GM23338 (cell line): ENCODE results near the gene UPF2.

ENCODE experiments used
- CREB1 ChIP-seq: fragments of 250-450 bp; sonication (Bioruptor Pico); IDR thresholded peaks from 2 replicates; pipeline ENCODE4 v1.5.0; 2020; ENCODE audit warnings: low read depth, mild to moderate bottlenecking, moderate library complexity
- EZH2 ChIP-seq: fragments of 200-600 bp; sonication (generic); IDR thresholded peaks from one replicate; pipeline ENCODE4 v1.8.0; 2017; ENCODE audit warnings: antibody characterized with exemption, mild to moderate bottlenecking, low read depth; ENCODE audit not compliant: unreplicated experiment
- EZH2phosphoT487 ChIP-seq: fragments of 200-600 bp; sonication (generic); IDR thresholded peaks from one replicate; pipeline ENCODE4 v1.8.1; 2018; ENCODE audit warnings: antibody characterized with exemption; ENCODE audit not compliant: unreplicated experiment
- JUNB ChIP-seq: IDR thresholded peaks from one replicate; pipeline ENCODE4 v1.6.1; 2016; ENCODE audit warnings: antibody characterized with exemption; ENCODE audit not compliant: unreplicated experiment
- NANOG ChIP-seq: IDR thresholded peaks from 2 replicates; pipeline ENCODE4 v1.6.1; 2016; ENCODE audit warnings: antibody characterized with exemption, borderline replicate concordance
- POLR2AphosphoS5 ChIP-seq: IDR thresholded peaks from 2 replicates; pipeline ENCODE4 v1.6.1; 2016; ENCODE audit warnings: antibody characterized with exemption, low read depth
- STAT1 ChIP-seq: IDR thresholded peaks from one replicate; pipeline ENCODE4 v1.6.1; 2016; ENCODE audit warnings: antibody characterized with exemption; ENCODE audit not compliant: unreplicated experiment
- ZNF114 ChIP-seq: fragments of 250-450 bp; sonication (Bioruptor Pico); IDR thresholded peaks from 2 replicates; pipeline ENCODE4 v1.5.0; 2020; ENCODE audit warnings: mild to moderate bottlenecking, moderate library complexity
- ZNF331 ChIP-seq: fragments of 250-450 bp; sonication (Bioruptor Pico); IDR thresholded peaks from 2 replicates; pipeline ENCODE4 v1.5.0; 2020; ENCODE audit warnings: low read depth, mild to moderate bottlenecking, moderate library complexity
- TF ChIP-seq, protein P1 (sequence below), 2 experiments: fragments of 200-600 bp in 1 of 2; sonication (generic) in 1 of 2; conservative IDR thresholded peaks; 2 replicates each; pipeline versions ENCODE4 v1.5.1 to v1.6.1; 2016 to 2017; ENCODE audit warnings: antibody characterized with exemption in 2 of 2, low read depth in 2 of 2, mild to moderate bottlenecking in 2 of 2, moderate library complexity in 1 of 2
- TF ChIP-seq, protein P2 (sequence below): IDR thresholded peaks from 2 replicates; pipeline ENCODE4 v1.6.1; 2016; ENCODE audit warnings: antibody characterized with exemption
- TF ChIP-seq, protein P3 (sequence below): IDR thresholded peaks from one replicate; pipeline ENCODE4 v1.6.1; 2018; ENCODE audit warnings: antibody characterized with exemption; ENCODE audit not compliant: unreplicated experiment

DNA sequence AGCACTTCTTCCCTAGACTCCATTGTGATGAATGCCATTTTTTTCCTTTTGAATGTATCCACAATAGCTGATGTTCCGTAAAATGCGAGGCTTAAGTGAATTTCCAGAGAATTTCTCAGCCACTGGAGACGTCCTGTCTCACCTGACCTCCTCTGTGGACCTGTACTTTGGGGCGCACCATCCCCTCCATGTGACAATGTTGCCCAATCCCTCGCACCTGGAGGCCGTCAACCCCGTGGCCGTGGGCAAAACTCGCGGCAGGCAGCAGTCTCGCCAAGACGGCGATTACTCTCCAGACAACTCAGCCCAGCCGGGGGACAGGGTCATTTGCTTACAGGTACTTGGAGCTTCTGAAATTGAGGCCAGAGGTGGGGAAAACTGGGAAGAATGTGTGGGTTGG lies 46.3 kb upstream of the UPF2 start:
- TF ChIP-seq EZH2 (no peak), CREB1 (no peak), POLR2AphosphoS5 (no peak), EZH2phosphoT487 (no peak), JUNB (no peak), ZNF114 (CRISPR knock-in tag) (no peak), STAT1 (no peak), NANOG (no peak), ZNF331 (no peak)
- TF ChIP-seq, protein P1, sequence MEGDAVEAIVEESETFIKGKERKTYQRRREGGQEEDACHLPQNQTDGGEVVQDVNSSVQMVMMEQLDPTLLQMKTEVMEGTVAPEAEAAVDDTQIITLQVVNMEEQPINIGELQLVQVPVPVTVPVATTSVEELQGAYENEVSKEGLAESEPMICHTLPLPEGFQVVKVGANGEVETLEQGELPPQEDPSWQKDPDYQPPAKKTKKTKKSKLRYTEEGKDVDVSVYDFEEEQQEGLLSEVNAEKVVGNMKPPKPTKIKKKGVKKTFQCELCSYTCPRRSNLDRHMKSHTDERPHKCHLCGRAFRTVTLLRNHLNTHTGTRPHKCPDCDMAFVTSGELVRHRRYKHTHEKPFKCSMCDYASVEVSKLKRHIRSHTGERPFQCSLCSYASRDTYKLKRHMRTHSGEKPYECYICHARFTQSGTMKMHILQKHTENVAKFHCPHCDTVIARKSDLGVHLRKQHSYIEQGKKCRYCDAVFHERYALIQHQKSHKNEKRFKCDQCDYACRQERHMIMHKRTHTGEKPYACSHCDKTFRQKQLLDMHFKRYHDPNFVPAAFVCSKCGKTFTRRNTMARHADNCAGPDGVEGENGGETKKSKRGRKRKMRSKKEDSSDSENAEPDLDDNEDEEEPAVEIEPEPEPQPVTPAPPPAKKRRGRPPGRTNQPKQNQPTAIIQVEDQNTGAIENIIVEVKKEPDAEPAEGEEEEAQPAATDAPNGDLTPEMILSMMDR (conservative IDR thresholded peaks at IDR 0.05; ENCODE audit: low read depth in 2 of 2) = no peak
- TF ChIP-seq, protein P2, sequence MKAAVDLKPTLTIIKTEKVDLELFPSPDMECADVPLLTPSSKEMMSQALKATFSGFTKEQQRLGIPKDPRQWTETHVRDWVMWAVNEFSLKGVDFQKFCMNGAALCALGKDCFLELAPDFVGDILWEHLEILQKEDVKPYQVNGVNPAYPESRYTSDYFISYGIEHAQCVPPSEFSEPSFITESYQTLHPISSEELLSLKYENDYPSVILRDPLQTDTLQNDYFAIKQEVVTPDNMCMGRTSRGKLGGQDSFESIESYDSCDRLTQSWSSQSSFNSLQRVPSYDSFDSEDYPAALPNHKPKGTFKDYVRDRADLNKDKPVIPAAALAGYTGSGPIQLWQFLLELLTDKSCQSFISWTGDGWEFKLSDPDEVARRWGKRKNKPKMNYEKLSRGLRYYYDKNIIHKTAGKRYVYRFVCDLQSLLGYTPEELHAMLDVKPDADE = no peak
- TF ChIP-seq, protein P3, sequence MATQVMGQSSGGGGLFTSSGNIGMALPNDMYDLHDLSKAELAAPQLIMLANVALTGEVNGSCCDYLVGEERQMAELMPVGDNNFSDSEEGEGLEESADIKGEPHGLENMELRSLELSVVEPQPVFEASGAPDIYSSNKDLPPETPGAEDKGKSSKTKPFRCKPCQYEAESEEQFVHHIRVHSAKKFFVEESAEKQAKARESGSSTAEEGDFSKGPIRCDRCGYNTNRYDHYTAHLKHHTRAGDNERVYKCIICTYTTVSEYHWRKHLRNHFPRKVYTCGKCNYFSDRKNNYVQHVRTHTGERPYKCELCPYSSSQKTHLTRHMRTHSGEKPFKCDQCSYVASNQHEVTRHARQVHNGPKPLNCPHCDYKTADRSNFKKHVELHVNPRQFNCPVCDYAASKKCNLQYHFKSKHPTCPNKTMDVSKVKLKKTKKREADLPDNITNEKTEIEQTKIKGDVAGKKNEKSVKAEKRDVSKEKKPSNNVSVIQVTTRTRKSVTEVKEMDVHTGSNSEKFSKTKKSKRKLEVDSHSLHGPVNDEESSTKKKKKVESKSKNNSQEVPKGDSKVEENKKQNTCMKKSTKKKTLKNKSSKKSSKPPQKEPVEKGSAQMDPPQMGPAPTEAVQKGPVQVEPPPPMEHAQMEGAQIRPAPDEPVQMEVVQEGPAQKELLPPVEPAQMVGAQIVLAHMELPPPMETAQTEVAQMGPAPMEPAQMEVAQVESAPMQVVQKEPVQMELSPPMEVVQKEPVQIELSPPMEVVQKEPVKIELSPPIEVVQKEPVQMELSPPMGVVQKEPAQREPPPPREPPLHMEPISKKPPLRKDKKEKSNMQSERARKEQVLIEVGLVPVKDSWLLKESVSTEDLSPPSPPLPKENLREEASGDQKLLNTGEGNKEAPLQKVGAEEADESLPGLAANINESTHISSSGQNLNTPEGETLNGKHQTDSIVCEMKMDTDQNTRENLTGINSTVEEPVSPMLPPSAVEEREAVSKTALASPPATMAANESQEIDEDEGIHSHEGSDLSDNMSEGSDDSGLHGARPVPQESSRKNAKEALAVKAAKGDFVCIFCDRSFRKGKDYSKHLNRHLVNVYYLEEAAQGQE = no peak
